AG04450 (cell line): ENCODE data around the gene IL5. TPM values are rescaled to one million over a fixed set of nuclear protein-coding genes. Genes with fewer than 3 reads are reported as not detected.

Experiments
- CTCF ChIA-PET: fragments of 300-600, 350-600 bp; formaldehyde crosslinking; extraction: SDS; loops from one replicate; lab custom pipeline; 2022; ENCODE audit warnings: antibody characterized with exemption, inconsistent platforms; lab: Charles Lee
- POLR2A ChIA-PET: fragments of 350-600 bp; formaldehyde crosslinking; extraction: SDS; loops from one replicate; lab custom pipeline; 2021; ENCODE audit warnings: antibody characterized with exemption, inconsistent platforms; lab: Yijun Ruan, JAX
- DNase-seq: peaks from one replicate; pipeline ENCODE4 v3.0.0-alpha.2; 2011; ENCODE audit warnings: low read depth, low spot score
- H3K27ac ChIP-seq: one replicate; pipeline ENCODE4 v1.5.1; 2012; ENCODE audit warnings: low read depth, low read length, control low read depth
- H3K27me3 ChIP-seq: one replicate; pipeline ENCODE4 v1.6.0; 2012; ENCODE audit warnings: low read length; ENCODE audit not compliant: control insufficient read depth, insufficient read depth
- H3K4me3 ChIP-seq: 2 replicates; pipeline ENCODE4 v1.5.1; 2011; ENCODE audit warnings: mild to moderate bottlenecking, low read depth, low read length, control low read depth
- H3K9me3 ChIP-seq: 2 replicates; pipeline ENCODE4 v1.5.1; 2012; ENCODE audit warnings: low read length; ENCODE audit not compliant: control insufficient read depth, insufficient read depth
- polyA plus RNA-seq: library from polyadenylated mRNA; depleted of rRNA; stranded (reverse); fragments of >200 nt; gene quantifications from 2 replicates; pipeline ENCODE4 v1.2.3, GENCODE V29; 2011
- TF ChIP-seq, protein P1 (sequence below): IDR thresholded peaks from 2 replicates; pipeline ENCODE4 v1.5.1; 2011; ENCODE audit warnings: low read depth, low read length, control low read depth, inconsistent platforms

Gene IL5
- polyA plus RNA-seq, 1 experiment, result not detected

- Histone ChIP-seq H3K4me3 (no peak overlapping the region), H3K27ac (no peak overlapping the region), H3K9me3 (no peaks in the 10 kb centered on the region), H3K27me3 (peaks cover 20% of the 10 kb centered on the region)
- POLR2A ChIA-PET, result no interaction called here
- CTCF ChIA-PET, result no interaction called here
- TF ChIP-seq, protein P1, sequence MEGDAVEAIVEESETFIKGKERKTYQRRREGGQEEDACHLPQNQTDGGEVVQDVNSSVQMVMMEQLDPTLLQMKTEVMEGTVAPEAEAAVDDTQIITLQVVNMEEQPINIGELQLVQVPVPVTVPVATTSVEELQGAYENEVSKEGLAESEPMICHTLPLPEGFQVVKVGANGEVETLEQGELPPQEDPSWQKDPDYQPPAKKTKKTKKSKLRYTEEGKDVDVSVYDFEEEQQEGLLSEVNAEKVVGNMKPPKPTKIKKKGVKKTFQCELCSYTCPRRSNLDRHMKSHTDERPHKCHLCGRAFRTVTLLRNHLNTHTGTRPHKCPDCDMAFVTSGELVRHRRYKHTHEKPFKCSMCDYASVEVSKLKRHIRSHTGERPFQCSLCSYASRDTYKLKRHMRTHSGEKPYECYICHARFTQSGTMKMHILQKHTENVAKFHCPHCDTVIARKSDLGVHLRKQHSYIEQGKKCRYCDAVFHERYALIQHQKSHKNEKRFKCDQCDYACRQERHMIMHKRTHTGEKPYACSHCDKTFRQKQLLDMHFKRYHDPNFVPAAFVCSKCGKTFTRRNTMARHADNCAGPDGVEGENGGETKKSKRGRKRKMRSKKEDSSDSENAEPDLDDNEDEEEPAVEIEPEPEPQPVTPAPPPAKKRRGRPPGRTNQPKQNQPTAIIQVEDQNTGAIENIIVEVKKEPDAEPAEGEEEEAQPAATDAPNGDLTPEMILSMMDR, result no peak
- DNase-seq, result no peak
These were observed 3.2 kb downstream of the IL5 start for GRCh38 chr5:132540149-132540548.

- H3K4me3 ChIP-seq, result no peak overlapping the region
- no peaks in the 10 kb centered on the region for H3K9me3 ChIP-seq
- CTCF ChIA-PET, result no interaction called here
- no peak overlapping the region for H3K27ac ChIP-seq
- POLR2A ChIA-PET, result no interaction called here
- H3K27me3 ChIP-seq, result peaks cover 25% of the 10 kb centered on the region
- TF ChIP-seq, protein P1, result no peak
- DNase-seq, result no peak
These were observed 3.6 kb downstream of the IL5 start for GRCh38 chr5:132539716-132540115.

DNA sequence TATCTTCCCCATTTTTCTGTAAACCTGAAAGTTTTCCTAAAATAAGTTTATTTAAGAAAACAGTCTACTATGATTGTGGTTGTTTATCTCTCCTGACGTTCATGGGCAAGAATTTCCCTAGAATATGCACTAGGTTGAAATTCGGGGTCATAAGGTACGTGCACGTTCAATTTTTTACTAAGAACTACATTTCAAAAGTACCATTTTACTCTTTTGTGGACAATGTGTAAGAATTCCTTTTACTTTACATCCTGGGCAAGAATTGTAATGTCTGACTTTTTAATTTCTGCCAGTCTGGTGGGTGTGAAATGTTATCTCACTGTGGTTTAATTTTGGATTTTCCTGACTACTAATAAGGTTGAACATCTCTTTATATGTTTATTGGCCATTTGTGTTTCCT lies 12.4 kb downstream of the IL5 start:
- Histone ChIP-seq H3K27ac (no peak overlapping the region), H3K27me3 (peaks cover 26% of the 10 kb centered on the region), H3K4me3 (no peak overlapping the region), H3K9me3 (no peaks in the 10 kb centered on the region)
- TF ChIP-seq, protein P1, result no peak
- ChIA-PET CTCF (no interaction called here), POLR2A (no interaction called here)
- no peak for DNase-seq

- Histone ChIP-seq H3K4me3 (no peak overlapping the region), H3K9me3 (no peaks in the 10 kb centered on the region), H3K27ac (no peak overlapping the region), H3K27me3 (peaks cover 18% of the 10 kb centered on the region)
- ChIA-PET POLR2A (no interaction called here), CTCF (interaction anchor here (2.1 to 4.3 kb wide), 2 partner anchors 21 to 142 kb away, joined by 8 to 32 read pairs; no protein-coding TSS in a partner anchor)
- TF ChIP-seq, protein P1, result no peak
- no peak for DNase-seq
These were observed 14.3 kb downstream of the IL5 start for GRCh38 chr5:132528866-132529634.

DNA sequence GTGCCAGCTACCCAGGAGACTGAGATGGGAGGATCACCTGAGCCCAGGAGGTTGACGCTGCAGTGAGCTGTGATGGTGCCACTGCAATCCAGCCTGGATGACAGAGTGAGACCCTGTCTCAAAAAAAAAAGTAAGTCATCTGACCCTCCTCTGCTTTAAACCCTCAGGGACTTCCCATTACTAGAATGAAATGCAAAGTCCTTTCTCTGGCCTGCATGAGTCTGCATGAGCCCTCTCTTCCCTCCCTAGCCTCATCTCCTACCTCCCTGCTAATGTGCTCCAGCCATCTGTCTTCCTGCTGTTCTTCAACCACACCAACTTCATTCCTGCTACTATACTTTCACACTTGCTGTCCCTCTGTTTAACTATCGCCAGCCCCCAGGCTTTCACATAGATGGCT lies 15.3 kb downstream of the IL5 start:
- Histone ChIP-seq H3K9me3 (no peaks in the 10 kb centered on the region), H3K27me3 (peaks cover 18% of the 10 kb centered on the region), H3K4me3 (no peak overlapping the region), H3K27ac (no peak overlapping the region)
- TF ChIP-seq, protein P1, result no peak
- CTCF ChIA-PET, result interaction anchor here (0.8 to 4.3 kb wide), 12 partner anchors 17 to 336 kb away, joined by 3 to 32 read pairs (median 5); no protein-coding TSS in a partner anchor
- no peak for DNase-seq
- POLR2A ChIA-PET, result no interaction called here
